Neural cell (in vitro differentiated cells): Measurements from ENCODE around the gene FHIT.

Source experiments
- POLR2AphosphoS5 ChIP-seq: IDR thresholded peaks from 2 replicates; pipeline ENCODE4 v1.6.1; 2012
- TAF1 ChIP-seq: IDR thresholded peaks from 2 replicates; pipeline ENCODE4 v1.6.1; 2012; ENCODE audit warnings: low read depth
- TF ChIP-seq, protein P1 (sequence below): fragments of 450-650 bp; IDR thresholded peaks from 2 replicates; pipeline ENCODE4 v1.5.1; 2014; ENCODE audit warnings: antibody characterized with exemption, mild to moderate bottlenecking, moderate library complexity; ENCODE audit not compliant: poor library complexity, severe bottlenecking

DNA sequence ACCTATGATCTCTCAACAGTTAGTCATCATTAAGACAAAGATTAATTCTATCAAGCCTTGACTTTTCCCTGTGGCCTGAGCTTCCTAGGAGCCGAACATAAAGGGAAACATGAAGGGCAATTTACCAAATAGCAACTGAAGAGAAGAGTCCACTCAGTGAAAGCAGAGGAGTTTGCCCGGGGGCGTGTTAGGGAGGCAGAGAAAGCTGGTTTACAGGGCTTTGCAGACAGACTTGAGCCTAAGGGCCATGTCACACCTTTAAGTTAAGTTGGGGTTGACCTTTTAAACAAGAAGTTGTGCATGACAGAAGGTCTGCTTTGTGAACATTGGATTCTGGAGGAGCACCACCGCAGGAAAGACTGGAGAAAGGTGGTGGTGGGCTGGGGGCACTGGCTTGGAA, 1499.6 kb downstream of the FHIT start:
- TF ChIP-seq, protein P1, sequence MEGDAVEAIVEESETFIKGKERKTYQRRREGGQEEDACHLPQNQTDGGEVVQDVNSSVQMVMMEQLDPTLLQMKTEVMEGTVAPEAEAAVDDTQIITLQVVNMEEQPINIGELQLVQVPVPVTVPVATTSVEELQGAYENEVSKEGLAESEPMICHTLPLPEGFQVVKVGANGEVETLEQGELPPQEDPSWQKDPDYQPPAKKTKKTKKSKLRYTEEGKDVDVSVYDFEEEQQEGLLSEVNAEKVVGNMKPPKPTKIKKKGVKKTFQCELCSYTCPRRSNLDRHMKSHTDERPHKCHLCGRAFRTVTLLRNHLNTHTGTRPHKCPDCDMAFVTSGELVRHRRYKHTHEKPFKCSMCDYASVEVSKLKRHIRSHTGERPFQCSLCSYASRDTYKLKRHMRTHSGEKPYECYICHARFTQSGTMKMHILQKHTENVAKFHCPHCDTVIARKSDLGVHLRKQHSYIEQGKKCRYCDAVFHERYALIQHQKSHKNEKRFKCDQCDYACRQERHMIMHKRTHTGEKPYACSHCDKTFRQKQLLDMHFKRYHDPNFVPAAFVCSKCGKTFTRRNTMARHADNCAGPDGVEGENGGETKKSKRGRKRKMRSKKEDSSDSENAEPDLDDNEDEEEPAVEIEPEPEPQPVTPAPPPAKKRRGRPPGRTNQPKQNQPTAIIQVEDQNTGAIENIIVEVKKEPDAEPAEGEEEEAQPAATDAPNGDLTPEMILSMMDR, result no peak
- TF ChIP-seq TAF1 (no peak), POLR2AphosphoS5 (no peak)
